ENCODE results near the gene DGLUCY. TPM values are rescaled to one million over a fixed set of nuclear protein-coding genes. Genes with fewer than 3 reads are reported as not detected.

DGLUCY gene
- total and polyA plus RNA-seq, 2 of the 8 experiments (the other 6 are each of a cell fraction or from before 2014, with no cell fraction given) = 24.9 to 31.8 TPM

- no peak overlapping the region for H2BK5ac ChIP-seq (ENCODE audit: low read depth, low read length)
- POLR2A ChIA-PET (ENCODE audit: partially characterized antibody) = interaction anchor here (0.9 to 1.2 kb wide), 2 partner anchors 18 to 21 kb away, joined by 3 to 4 read pairs; no protein-coding TSS in a partner anchor
- no peak overlapping the region for H4K5ac ChIP-seq (ENCODE audit: insufficient read length, low read depth, low read length)
- H4K8ac ChIP-seq (ENCODE audit: extremely low read depth, insufficient read depth, low read length) = no peak overlapping the region
- peaks cover 0 to under 1% (median 0%) of the 10 kb centered on the region in 4 experiments; a peak in 2 of 7 replicates for H3K27me3 ChIP-seq (replicated peaks in 1 of 4; ENCODE audit: control insufficient read depth in 3 of 4, extremely low read depth in 1 of 4, insufficient read depth in 3 of 4, low read length in 3 of 4)
- DNase-seq (ENCODE audit: low read depth in 1 of 2, low spot score in 2 of 2) (no peak), FAIRE-seq (no peak)
- no peaks in the 10 kb centered on the region for H3K9me3 ChIP-seq (ENCODE audit: insufficient read depth in 2 of 2, low read depth in 1 of 2, low read length in 1 of 2)
- H2BK20ac ChIP-seq (ENCODE audit: low read length) = no peak overlapping the region
- no peak overlapping the region for H3K56ac ChIP-seq (replicated peaks; ENCODE audit: insufficient read length, low read depth, low read length)
- H2BK15ac ChIP-seq (ENCODE audit: low read length) = no peak overlapping the region
- no peak overlapping the region for H2BK120ac ChIP-seq (replicated peaks; ENCODE audit: low read depth, low read length)
- no peak overlapping the region for H2AFZ ChIP-seq (ENCODE audit: low read length)
- H3K23ac ChIP-seq (ENCODE audit: insufficient read length) = no peak overlapping the region
- no peak overlapping the region for H3K4me3 ChIP-seq (ENCODE audit: extremely low read depth in 1 of 4, insufficient read depth in 2 of 4, low read depth in 3 of 4, low read length in 4 of 4)
- H3K18ac ChIP-seq (ENCODE audit: extremely low read depth, low read length) = no peak overlapping the region
- H2AK5ac ChIP-seq (ENCODE audit: low read depth, low read length) = no peak overlapping the region
- no peak overlapping the region for H3K4ac ChIP-seq (replicated peaks; ENCODE audit: insufficient read length, low read depth, low read length)
- no peak overlapping the region for H2BK12ac ChIP-seq (ENCODE audit: low read depth, low read length)
- no peak overlapping the region for H3K27ac ChIP-seq (ENCODE audit: low read depth, low read length)
- H3K36me3 ChIP-seq (ENCODE audit: control insufficient read depth in 2 of 4, insufficient read depth in 4 of 4, low read length in 3 of 4) = peaks cover 0 to 22% (median 4%) of the 10 kb centered on the region in 4 experiments; a peak in 4 of 8 replicates
- TF ChIP-seq KDM1A (IDR thresholded peaks at IDR 0.05; ENCODE audit: borderline replicate concordance, low read length) (no peak), HDAC6 (IDR thresholded peaks at IDR 0.05; ENCODE audit: low read depth, low read length) (no peak), PHF8 (conservative IDR thresholded peaks at IDR 0.05; ENCODE audit: low read depth, low read length) (no peak), RNF2 (IDR thresholded peaks at IDR 0.05; ENCODE audit: borderline replicate concordance, low read depth, low read length, missing control alignments, poor library complexity, severe bottlenecking) (no peak), CBX8 (IDR thresholded peaks at IDR 0.05; ENCODE audit: borderline replicate concordance, low read depth, low read length) (no peak), JUN (IDR thresholded peaks at IDR 0.05; ENCODE audit: low read depth, low read length) (no peak), RAD21 (IDR thresholded peaks at IDR 0.05 in 1 of 2, conservative IDR thresholded peaks at IDR 0.05 in 1 of 2; ENCODE audit: low read depth in 2 of 2, low read length in 2 of 2) (peak in 1 of 2 experiments; percentile 28; a peak in 1 of 4 replicates)
- TF ChIP-seq, protein P1, sequence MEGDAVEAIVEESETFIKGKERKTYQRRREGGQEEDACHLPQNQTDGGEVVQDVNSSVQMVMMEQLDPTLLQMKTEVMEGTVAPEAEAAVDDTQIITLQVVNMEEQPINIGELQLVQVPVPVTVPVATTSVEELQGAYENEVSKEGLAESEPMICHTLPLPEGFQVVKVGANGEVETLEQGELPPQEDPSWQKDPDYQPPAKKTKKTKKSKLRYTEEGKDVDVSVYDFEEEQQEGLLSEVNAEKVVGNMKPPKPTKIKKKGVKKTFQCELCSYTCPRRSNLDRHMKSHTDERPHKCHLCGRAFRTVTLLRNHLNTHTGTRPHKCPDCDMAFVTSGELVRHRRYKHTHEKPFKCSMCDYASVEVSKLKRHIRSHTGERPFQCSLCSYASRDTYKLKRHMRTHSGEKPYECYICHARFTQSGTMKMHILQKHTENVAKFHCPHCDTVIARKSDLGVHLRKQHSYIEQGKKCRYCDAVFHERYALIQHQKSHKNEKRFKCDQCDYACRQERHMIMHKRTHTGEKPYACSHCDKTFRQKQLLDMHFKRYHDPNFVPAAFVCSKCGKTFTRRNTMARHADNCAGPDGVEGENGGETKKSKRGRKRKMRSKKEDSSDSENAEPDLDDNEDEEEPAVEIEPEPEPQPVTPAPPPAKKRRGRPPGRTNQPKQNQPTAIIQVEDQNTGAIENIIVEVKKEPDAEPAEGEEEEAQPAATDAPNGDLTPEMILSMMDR (IDR thresholded peaks at IDR 0.05; ENCODE audit: control extremely low read depth in 1 of 3, insufficient read depth in 1 of 3, low read depth in 1 of 3, low read length in 3 of 3) = peak; percentile 2 to 26 (median 23)
- no peak overlapping the region for H4K91ac ChIP-seq (replicated peaks; ENCODE audit: insufficient read length, low read length)
- no peaks in the 10 kb centered on the region for H3K23me2 ChIP-seq (ENCODE audit: low read depth, low read length)
- H4K20me1 ChIP-seq (replicated peaks in 1 of 2; ENCODE audit: control insufficient read depth in 1 of 2, insufficient read depth in 2 of 2, low read length in 2 of 2) = peaks cover 0 to 4% of the 10 kb centered on the region in 2 experiments
- no peak overlapping the region for H3K4me2 ChIP-seq (ENCODE audit: insufficient read depth in 1 of 2, low read depth in 2 of 2, low read length in 2 of 2)
- 71% methylated on average over 5 of the region's 8 CpGs; no CpG with 5 or more reads in 1 of the 2 experiments for WGBS, 2 experiments (ENCODE audit: extremely low coverage in 1 of 2, insufficient coverage in 1 of 2, insufficient read length in 1 of 2, insufficient replicate concordance in 2 of 2, low coverage in 1 of 2, low lambda C conversion rate in 2 of 2, missing lambda C conversion rate in 1 of 2)
- H3K4me1 ChIP-seq (replicated peaks in 1 of 4; ENCODE audit: control insufficient read depth in 3 of 4, insufficient read depth in 4 of 4, low read length in 3 of 4) = no peaks in the 10 kb centered on the region
- H3K9ac ChIP-seq (replicated peaks in 1 of 4; ENCODE audit: extremely low read depth in 1 of 4, low read depth in 3 of 4, low read length in 3 of 4) = no peak overlapping the region
- H3K79me2 ChIP-seq (ENCODE audit: control insufficient read depth in 1 of 2, insufficient read depth in 2 of 2, low read length in 2 of 2) = no peaks in the 10 kb centered on the region
- H3K79me1 ChIP-seq (ENCODE audit: low read depth, low read length) = no peaks in the 10 kb centered on the region
- H3K14ac ChIP-seq (ENCODE audit: insufficient read length) = no peak overlapping the region
- CTCF ChIA-PET (ENCODE audit: partially characterized antibody) = interaction anchor here (1.1 to 7.3 kb wide), 8 partner anchors 10 to 105 kb away, joined by 3 to 57 read pairs (median 4); no protein-coding TSS in a partner anchor
Observed at GRCh38 chr14:91270619-91271018, 156.7 kb downstream of the DGLUCY start.
